ENCODE measurements around the gene UTP14C.

DNA sequence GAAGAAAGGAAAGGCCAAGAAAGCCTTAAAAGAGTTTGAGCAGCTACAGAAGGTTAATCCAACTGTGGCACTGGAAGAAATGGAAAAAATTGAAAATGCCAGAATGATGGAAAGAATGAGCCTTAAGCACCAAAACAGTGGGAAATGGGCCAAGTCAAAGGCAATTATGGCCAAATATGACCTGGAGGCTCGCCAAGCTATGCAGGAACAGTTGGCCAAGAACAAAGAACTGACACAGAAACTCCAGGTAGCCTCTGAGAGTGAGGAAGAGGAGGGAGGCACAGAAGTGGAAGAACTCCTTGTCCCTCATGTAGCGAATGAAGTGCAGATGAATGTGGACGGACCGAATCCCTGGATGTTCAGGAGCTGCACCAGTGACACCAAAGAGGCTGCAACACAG lies 5.1 kb downstream of the UTP14C start:
- TF ChIP-seq, protein P1, sequence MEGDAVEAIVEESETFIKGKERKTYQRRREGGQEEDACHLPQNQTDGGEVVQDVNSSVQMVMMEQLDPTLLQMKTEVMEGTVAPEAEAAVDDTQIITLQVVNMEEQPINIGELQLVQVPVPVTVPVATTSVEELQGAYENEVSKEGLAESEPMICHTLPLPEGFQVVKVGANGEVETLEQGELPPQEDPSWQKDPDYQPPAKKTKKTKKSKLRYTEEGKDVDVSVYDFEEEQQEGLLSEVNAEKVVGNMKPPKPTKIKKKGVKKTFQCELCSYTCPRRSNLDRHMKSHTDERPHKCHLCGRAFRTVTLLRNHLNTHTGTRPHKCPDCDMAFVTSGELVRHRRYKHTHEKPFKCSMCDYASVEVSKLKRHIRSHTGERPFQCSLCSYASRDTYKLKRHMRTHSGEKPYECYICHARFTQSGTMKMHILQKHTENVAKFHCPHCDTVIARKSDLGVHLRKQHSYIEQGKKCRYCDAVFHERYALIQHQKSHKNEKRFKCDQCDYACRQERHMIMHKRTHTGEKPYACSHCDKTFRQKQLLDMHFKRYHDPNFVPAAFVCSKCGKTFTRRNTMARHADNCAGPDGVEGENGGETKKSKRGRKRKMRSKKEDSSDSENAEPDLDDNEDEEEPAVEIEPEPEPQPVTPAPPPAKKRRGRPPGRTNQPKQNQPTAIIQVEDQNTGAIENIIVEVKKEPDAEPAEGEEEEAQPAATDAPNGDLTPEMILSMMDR (IDR thresholded peaks at IDR 0.05; ENCODE audit: low read depth, low read length, poor library complexity, severe bottlenecking) = no peak
- no peak for TF ChIP-seq EZH2phosphoT487 (IDR thresholded peaks at IDR 0.05; ENCODE audit: borderline replicate concordance, low read length)
